Neural progenitor cell (in vitro differentiated cells): ENCODE results near the gene SWAP70.

ENCODE experiments used
- EZH2 ChIP-seq: fragments of 200-600 bp; sonication (generic); IDR thresholded peaks from 2 replicates; pipeline ENCODE4 v1.6.1; 2017; ENCODE audit warnings: antibody characterized with exemption, mild to moderate bottlenecking, moderate library complexity
- EZH2phosphoT487 ChIP-seq: fragments of 200-600 bp; sonication (generic); IDR thresholded peaks from 2 replicates; pipeline ENCODE4 v1.6.1; 2017; ENCODE audit warnings: antibody characterized with exemption
- TF ChIP-seq, protein P1 (sequence below): fragments of 200-600 bp; sonication (generic); IDR thresholded peaks from 2 replicates; pipeline ENCODE4 v1.5.1; 2017; ENCODE audit warnings: antibody characterized with exemption, mild to moderate bottlenecking

DNA sequence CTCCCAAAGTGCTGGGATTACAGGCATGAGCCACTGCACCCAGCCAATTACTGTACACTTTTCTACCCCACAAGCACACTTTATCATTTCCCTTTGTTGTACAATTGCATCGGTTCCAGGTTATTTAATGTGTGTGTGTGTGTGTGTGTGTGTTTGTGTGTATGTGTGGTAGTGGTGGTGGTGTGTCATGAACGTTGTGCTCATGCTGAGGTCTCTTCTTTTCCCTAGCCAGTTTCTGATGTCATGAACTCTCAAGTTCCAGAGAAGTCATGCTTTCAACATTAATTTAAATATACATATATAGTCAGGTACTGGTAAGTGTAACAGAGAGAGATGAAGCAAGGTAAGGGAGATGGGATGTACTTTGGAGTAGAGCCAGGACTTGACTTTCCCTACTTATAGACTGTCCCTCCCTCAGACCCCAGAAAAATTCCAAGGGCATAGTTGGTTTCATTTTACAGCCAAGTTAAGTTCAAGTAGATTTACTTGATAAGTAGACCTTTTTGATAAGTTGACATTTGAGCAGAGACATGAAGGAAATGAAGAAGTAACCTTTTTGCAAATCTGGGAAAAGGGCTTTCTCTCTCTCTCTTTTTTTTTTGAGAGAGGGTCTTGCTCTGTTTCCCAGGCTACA is 47.7 kb upstream of the SWAP70 start:
- TF ChIP-seq, protein P1, sequence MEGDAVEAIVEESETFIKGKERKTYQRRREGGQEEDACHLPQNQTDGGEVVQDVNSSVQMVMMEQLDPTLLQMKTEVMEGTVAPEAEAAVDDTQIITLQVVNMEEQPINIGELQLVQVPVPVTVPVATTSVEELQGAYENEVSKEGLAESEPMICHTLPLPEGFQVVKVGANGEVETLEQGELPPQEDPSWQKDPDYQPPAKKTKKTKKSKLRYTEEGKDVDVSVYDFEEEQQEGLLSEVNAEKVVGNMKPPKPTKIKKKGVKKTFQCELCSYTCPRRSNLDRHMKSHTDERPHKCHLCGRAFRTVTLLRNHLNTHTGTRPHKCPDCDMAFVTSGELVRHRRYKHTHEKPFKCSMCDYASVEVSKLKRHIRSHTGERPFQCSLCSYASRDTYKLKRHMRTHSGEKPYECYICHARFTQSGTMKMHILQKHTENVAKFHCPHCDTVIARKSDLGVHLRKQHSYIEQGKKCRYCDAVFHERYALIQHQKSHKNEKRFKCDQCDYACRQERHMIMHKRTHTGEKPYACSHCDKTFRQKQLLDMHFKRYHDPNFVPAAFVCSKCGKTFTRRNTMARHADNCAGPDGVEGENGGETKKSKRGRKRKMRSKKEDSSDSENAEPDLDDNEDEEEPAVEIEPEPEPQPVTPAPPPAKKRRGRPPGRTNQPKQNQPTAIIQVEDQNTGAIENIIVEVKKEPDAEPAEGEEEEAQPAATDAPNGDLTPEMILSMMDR = no peak
- TF ChIP-seq EZH2 (no peak), EZH2phosphoT487 (no peak)
